Astrocyte of the hippocampus (primary cell): ENCODE results near the gene ZNF57.
A peak's percentile ranks its signal among the peaks of the same experiment; 100 is the strongest.
"Not testable (repeated sequence)": the region's sequence is repeated elsewhere in the genome, so short reads cannot be mapped to it uniquely, and the experiment has no call there.

ENCODE experiments used
- DNase-seq: peaks from one replicate; pipeline ENCODE4 v3.0.0; 2011; ENCODE audit warnings: low read depth, low spot score

ZNF57 gene

DNA sequence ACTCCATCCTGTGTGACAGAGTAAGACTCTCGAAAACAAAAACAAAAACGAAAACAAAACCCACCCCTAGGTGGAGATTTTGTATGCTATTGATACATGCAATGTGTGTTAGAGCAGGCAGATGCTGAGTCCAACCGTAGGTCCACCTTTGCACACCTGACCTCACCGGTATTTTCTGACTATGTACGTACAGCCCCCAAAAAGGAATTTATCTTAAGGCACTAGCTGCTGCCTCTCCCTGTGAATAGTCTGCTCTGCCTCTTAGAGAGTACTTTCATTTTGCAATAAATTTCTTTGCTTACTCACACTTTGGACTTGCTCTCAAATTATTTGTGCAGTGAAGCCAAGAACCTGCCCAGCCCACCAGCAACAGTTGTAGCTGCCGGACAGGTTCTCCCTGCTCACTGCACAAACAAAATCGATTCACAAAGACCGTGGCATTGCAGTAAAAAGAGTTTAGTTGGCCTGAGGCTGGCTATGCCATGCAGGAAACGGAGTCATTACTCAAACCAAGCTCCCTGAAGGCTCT, 52.3 kb downstream of the ZNF57 start:
- peak; percentile 12 for DNase-seq

DNA sequence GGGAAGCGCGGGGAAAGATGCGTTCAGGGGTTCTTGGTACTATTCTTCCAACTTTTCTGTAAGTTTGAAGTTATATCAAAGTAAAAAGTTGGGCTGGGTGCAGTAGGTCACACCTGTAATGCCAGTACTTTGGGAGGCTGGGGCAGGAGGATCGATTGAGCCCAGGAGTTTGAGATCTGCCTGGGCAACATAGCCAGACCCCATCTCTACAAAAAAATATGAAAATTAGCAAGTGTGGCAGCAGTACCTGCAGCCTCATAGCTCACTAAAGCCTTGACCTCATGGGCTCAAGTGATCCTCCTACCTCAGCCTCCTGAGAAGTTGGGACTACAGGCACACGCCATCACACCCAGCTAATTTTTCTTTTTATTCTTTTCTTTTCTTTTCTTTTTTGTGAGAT, 56.4 kb downstream of the ZNF57 start:
- DNase-seq, result no peak

DNA sequence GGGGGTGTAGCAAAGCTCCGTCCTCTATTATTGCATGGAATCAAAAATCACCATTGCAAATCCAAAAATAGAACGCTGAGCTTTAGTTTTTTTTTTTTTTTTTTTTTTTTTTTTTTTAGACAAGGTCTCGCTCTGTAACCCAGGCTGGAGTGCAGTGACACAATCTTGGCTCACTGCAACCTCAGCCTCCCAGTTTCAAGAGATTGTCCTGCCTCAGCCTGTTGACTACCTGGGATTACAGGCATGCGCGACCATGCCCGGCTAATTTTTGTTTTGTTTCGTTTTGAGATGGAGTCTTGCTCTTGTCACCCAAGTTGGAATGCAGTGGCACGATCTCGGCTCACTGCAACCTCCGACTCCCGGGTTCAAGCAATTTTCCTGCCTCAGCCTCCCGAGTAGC, 59.4 kb downstream of the ZNF57 start:
- no peak for DNase-seq

DNA sequence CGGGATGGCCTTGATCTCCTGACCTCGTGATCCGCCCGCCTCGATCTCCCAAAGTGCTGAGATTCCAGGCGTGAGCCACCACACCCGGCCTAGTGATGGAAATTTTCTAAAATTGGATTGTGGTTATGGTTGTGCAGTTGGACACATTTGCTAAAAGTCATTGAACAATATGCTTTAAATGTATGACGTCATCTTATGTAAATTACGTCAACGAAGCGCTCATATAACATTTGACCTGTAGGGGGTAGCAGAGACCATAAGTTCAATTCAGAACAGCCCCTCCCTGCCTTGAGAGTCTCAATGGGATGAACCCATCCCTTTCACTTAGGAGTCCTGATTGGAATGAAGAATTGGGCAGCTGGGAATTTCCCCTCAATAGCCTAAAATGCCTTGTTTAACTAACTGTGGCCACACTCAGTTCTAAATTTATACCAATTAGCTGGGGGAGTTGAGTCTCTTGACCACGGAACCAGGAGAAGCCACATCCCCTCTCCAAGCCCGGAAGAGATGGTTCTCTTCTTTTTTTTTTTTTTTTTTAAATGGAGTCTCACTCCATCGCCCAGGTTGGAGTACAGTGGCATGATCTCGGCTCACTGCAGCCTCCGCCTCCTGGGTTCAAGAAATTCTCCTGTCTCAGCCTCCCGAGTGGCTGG, 61.4 kb downstream of the ZNF57 start:
- peak; percentile 92 for DNase-seq

DNA sequence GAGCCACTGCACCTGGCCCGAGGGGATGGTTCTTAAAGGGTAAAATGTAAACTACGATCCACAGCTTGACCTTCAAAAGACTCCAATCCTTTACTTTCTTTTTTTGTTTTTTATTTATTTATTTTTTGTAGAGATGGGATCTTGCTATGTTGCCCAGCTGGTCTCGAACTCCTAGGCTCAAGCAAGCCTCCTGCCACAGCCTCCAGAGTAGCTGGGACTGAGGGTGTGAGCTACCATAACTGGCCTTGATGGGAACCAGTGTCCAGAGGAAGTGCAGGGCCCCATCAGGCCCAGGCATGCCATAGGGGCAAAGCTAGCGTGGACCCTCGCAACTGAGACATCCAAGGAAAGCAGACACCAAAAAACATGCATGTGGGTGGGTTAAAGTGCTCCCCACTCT, 62.4 kb downstream of the ZNF57 start:
- no peak for DNase-seq

DNA sequence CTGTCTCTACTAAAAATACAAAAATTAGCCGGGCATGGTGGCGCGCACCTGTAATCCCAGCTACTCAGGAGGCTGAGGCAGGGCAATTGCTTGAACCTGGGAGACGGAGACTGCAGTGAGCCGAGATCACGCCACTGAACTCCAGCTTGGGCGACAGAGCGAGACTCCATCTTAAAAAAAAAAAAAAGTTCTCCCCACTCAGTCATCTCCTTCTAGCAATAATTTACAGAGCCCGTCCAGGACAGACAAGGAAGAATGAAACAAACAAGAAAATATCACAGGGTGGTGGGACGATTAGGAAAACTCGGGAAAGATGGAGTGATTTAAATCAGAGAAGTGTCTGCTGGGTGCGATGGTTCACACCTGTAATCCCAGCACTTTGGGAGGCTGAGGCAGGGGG, 62.9 kb downstream of the ZNF57 start:
- not testable (repeated sequence) for DNase-seq

DNA sequence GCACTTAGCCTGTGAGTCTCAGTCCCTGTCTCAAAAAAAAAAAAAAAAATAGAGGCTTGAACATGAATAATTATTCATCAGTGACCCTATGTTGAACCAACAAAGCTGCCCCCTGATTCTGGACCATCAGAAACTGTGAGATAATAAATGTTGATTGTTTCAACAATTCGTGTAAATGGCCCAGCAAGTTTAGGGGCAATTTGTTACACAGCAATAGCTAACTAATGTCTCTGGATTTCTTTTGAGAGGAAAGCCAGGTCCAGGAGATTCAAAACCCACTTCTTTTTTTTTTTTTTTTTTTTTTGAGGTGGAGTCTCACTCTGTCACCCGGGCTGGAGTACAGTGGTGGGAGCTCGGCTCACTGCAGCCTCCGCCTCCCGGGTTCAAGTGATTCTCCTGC, 64.1 kb downstream of the ZNF57 start:
- no peak for DNase-seq

DNA sequence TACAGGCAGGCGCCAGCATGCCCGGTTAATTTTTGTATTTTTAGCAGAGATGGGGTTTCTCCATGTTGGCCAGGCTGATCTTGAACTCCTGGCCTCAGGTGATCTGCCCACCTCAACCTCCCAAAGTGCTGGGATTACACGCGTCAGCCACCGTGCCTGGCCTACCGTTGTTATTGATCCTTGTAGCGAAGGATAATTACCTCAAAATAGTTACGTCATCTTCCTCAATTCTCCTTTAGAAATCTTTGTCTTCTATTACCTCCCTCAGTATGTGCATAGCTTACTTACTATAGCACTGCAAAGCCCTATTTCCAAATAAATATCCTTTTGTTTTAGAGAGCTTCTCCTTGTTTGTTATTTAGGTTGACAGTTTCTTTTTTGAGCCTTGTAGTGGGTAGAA, 67.2 kb downstream of the ZNF57 start:
- no peak for DNase-seq
